GM12873 (cell line): Measurements from ENCODE around the gene MKNK2.

Source experiments
- TF ChIP-seq, protein P1 (sequence below): IDR thresholded peaks from 2 replicates; pipeline ENCODE4 v1.5.1; 2012; ENCODE audit warnings: low read depth, mild to moderate bottlenecking, moderate library complexity, low read length, control low read depth; ENCODE audit not compliant: insufficient read depth; ENCODE audit errors: missing control alignments

Gene MKNK2

DNA sequence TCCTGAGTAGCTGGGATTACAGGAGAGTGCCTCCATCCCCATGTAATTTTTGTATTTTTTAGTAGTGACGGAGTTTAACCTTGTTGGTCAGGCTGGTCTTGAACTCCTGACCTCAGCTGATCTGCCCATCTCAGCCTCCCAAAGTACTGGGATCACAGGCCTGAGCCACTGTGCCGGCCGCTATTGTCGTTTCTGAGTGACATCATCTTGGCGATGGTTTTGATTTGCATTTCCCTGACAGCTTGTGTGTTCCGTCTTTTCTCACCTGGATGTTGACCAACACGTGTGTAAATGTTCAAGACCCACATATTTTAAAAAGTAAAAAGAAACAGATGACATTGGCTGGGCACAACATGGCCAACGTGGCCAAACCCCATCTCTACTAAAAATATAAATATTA lies 12.8 kb upstream of the MKNK2 start:
- TF ChIP-seq, protein P1, sequence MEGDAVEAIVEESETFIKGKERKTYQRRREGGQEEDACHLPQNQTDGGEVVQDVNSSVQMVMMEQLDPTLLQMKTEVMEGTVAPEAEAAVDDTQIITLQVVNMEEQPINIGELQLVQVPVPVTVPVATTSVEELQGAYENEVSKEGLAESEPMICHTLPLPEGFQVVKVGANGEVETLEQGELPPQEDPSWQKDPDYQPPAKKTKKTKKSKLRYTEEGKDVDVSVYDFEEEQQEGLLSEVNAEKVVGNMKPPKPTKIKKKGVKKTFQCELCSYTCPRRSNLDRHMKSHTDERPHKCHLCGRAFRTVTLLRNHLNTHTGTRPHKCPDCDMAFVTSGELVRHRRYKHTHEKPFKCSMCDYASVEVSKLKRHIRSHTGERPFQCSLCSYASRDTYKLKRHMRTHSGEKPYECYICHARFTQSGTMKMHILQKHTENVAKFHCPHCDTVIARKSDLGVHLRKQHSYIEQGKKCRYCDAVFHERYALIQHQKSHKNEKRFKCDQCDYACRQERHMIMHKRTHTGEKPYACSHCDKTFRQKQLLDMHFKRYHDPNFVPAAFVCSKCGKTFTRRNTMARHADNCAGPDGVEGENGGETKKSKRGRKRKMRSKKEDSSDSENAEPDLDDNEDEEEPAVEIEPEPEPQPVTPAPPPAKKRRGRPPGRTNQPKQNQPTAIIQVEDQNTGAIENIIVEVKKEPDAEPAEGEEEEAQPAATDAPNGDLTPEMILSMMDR, result no peak

DNA sequence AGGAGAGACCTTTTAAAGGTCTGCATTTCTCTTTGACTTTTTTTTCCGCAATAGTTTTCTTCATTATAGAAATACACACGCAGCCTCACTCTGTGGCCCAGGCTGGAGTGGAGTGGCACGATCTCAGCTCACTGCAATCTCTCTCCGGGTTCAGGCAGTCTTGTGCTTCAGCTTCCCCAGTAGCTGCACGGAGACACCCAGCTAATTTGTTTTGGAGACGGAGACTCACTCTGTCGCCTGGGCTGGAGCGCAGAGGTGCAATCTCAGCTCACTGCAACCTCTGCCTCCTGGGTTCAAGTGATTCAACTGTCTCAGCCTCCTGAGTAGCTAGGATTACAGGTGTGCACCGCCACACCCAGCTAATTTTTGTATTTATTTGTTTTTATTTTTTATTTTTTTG lies 11.7 kb upstream of the MKNK2 start:
- TF ChIP-seq, protein P1, result no peak

DNA sequence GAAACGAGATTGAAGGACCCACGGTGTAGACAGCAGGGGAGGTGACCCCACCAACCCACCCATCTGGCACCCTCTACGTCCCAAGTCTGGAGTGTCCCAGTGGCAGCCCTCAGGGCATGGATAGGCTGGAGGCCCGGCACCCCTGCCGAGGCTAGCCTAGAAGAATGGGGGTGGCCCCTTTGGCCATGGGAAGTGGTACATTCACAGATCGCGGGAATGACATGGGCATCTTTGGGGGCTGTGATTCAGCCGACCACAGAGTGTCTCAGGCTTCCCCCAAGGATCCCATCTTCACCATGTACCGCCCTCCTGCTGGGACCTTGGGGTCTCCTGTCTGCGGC lies 11.3 kb upstream of the MKNK2 start:
- TF ChIP-seq, protein P1, result no peak

DNA sequence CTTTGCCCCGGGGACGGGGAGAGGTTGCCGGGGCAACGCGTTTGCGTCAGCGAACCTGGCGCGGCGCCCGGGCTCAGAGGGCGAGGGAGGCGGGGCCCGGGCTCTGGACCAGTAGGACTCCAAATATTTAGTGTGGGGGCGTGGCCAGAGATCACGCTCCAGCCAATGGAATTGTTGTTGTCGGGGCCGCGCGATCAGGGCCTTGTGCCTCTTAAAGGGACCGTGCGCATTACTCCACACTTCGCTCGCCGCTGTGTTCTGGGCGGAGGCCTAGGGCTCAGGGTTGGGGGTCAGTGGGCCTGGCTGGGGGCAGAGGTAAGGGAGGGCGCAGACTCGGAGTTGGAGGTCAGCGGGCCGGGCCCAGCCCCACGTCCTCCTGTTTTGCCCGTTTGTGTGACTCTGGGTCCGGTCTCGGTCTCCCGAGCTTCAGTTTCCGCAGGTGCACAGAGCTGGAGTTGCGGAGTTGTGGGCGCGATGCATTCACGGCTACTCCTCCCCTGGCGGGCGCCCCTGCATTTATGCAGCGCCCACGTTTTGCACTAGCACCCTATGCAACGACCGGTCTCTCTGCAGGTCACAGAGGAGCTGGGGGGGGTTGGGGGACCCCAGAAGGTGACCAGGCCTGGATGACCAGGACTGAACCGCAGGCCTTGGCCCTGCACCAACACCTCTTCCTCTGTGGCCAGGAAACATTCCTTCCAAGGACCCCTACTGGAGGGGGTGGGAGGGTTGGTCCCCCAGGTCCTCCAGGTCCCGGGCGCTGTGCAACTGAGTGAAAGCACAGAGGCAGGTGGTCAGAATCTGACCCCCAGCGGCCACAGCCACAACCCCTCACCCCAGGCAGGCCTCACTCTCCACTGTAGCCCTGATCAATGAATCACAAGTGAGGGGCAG lies 10.7 kb upstream of the MKNK2 start:
- TF ChIP-seq, protein P1, result no peak

DNA sequence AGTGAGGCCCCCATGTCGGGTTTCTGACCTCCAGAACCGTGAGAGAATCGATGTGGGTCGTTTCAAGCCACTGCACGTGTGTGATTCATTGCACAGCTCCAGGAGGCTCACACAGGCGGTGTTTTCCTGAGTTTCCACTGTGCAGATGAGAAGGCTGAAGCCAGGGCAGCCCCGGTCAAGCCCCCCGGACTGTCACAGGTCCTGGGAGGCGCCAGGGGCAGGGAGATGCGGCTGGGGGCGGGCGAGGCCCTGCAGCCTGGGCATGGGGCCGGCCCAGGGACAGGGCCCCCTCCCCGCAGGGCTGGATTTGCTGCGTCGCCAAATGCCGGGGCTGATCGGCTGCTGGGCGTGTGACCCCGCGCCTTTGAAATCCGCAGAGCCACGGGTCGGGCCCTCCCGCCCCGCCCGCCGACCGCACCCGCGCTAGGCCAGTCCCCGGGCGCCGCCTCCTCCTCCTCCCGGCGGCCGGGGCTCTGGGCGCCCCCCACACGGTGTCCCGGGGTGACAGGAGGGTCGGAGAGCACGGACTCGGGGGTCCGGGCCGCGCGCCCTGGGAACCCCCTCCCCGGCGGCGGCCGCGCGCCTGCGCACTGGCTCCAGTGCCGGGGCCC lies 9.9 kb upstream of the MKNK2 start:
- TF ChIP-seq, protein P1, result no peak

DNA sequence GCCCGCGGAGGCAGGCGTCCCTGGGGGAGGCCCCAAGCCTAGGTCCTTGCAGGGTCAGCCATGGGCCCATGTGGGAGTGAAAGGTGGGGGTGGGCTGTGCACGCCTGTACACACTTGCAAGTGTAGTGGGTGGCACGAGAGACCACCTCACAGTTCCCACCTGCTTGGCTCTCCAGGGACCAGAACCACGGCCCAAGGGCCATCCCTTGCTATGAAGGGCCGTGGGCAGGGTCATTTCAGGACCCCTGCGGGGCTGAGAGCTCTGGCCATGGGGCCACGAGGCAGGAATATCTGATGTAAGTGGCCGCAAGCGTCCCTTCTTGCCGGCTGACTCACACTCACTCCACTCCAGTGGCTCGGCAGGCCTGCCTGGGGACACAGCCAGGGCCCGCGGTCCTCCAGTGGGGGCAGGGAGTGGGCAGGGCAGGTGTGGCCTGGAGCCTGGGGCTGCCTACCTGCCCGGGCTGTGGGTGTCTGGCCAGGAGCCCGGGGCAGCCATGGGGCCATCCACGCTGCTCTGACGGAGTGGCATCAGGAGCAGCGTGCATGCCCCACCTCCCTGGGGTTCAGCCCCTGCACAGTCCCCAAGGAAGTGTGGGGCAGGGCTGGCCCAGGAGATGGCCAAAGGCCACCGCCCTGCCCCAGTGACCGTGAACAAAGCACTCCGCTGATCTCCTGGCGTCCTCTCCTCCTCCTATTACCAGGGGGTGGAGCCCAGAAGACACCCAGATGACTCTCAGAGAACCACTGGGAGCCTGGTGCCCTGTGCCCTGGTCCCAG lies 8.6 kb upstream of the MKNK2 start:
- TF ChIP-seq, protein P1, result no peak
